ENCODE data around the gene PLEKHH2.

DNA sequence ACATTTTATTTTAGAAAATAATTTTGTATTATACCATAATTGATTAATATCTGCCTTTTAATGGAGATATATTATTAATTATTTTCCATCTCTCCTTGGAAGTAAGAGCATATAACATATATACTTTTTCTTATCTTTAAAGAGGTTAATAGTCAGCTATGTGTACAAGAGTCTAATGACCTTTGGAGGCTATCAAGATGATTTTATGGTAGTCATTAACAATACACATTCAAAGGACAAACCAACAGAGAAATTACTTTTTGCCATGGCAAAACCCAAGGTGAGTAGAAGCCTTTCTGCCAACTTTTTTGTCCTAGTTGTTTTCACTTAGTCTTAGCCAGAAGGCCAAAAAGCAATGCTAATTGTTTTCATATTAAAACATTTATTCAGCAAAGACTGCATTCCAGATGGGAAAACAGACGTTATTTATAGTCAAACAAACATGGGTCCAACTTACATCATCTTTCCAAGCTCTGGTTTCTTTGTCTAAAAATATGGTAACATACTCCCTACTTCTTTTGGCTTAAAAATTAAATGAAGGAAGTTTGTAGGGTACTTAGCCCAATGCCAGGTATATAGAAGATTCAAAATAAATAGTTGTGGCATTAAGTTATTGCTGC is 127.1 kb downstream of the PLEKHH2 start:
- no peak for TF ChIP-seq CTCF (IDR thresholded peaks at IDR 0.05)
- no peak for TF ChIP-seq POLR2A (IDR thresholded peaks at IDR 0.05)

Measured in right lobe of liver (tissue), 4 donors.